ENCODE data around the gene CPLX1. TPM values are rescaled to one million over a fixed set of nuclear protein-coding genes. Genes with fewer than 3 reads are reported as not detected.
A peak's percentile ranks its signal among the peaks of the same experiment; 100 is the strongest.
"Not testable (repeated sequence)": the region's sequence is repeated elsewhere in the genome, so short reads cannot be mapped to it uniquely, and the experiment has no call there.

The CPLX1 gene
- total RNA-seq, 2 experiments from 2014 or later, result 2.5 to 3.0 TPM

- POLR2A ChIA-PET, result no interaction called here
- Mint-ChIP-seq H3K9me3 (peaks cover 5% of the 10 kb centered on the region), H3K4me3 (no peak overlapping the region), H3K27me3 (no peaks in the 10 kb centered on the region), H3K27ac (peak overlapping the region; percentile 16), H3K36me3 (ENCODE audit: low read depth) (peaks cover 62% of the 10 kb centered on the region), H3K4me1 (peaks cover 26% of the 10 kb centered on the region)
- DNase-seq, result no peak
- CTCF ChIA-PET, result no interaction called here
Observed at GRCh38 chr4:763191-763810, 62.6 kb downstream of the CPLX1 start.

GRCh38 chr4:762211-763190 lies 63.4 kb downstream of the CPLX1 start:
- H3K4me3 Mint-ChIP-seq, result no peak overlapping the region
- POLR2A ChIA-PET, result no interaction called here
- peaks cover 26% of the 10 kb centered on the region for H3K4me1 Mint-ChIP-seq
- DNase-seq, result no peak
- CTCF ChIA-PET, result no interaction called here
- H3K27me3 Mint-ChIP-seq, result no peaks in the 10 kb centered on the region
- H3K36me3 Mint-ChIP-seq (ENCODE audit: low read depth), result peaks cover 58% of the 10 kb centered on the region
- no peak overlapping the region for H3K27ac Mint-ChIP-seq
- H3K9me3 Mint-ChIP-seq, result peaks cover 5% of the 10 kb centered on the region

GRCh38 chr4:761739-762138 lies 64.2 kb downstream of the CPLX1 start:
- H3K27me3 Mint-ChIP-seq, result no peaks in the 10 kb centered on the region
- H3K9me3 Mint-ChIP-seq, result peaks cover 5% of the 10 kb centered on the region
- ChIA-PET CTCF (no interaction called here), POLR2A (no interaction called here)
- H3K27ac Mint-ChIP-seq, result peak overlapping the region; percentile 34
- peaks cover 26% of the 10 kb centered on the region for H3K4me1 Mint-ChIP-seq
- peaks cover 51% of the 10 kb centered on the region for H3K36me3 Mint-ChIP-seq (ENCODE audit: low read depth)
- no peak for DNase-seq
- no peak overlapping the region for H3K4me3 Mint-ChIP-seq

GRCh38 chr4:761086-761485 lies 64.8 kb downstream of the CPLX1 start:
- H3K36me3 Mint-ChIP-seq (ENCODE audit: low read depth), result peaks cover 46% of the 10 kb centered on the region
- no peak for DNase-seq
- no peak overlapping the region for H3K4me3 Mint-ChIP-seq
- peaks cover 24% of the 10 kb centered on the region for H3K4me1 Mint-ChIP-seq
- H3K27ac Mint-ChIP-seq, result no peak overlapping the region
- H3K27me3 Mint-ChIP-seq, result no peaks in the 10 kb centered on the region
- ChIA-PET POLR2A (no interaction called here), CTCF (no interaction called here)
- peaks cover 5% of the 10 kb centered on the region for H3K9me3 Mint-ChIP-seq

- Mint-ChIP-seq H3K27me3 (no peaks in the 10 kb centered on the region), H3K4me1 (peaks cover 24% of the 10 kb centered on the region), H3K4me3 (no peak overlapping the region), H3K27ac (no peak overlapping the region), H3K36me3 (ENCODE audit: low read depth) (peaks cover 43% of the 10 kb centered on the region), H3K9me3 (peaks cover 5% of the 10 kb centered on the region)
- ChIA-PET CTCF (no interaction called here), POLR2A (no interaction called here)
- DNase-seq, result no peak
Observed at GRCh38 chr4:760616-761015, 65.3 kb downstream of the CPLX1 start.

- H3K27me3 Mint-ChIP-seq, CTCF ChIA-PET, POLR2A ChIA-PET, H3K4me3 Mint-ChIP-seq, DNase-seq, H3K9me3 Mint-ChIP-seq, H3K27ac Mint-ChIP-seq: not testable (repeated sequence)
- H3K36me3 Mint-ChIP-seq (ENCODE audit: low read depth), result peaks cover 46% of the 10 kb centered on the region
- peaks cover 22% of the 10 kb centered on the region for H3K4me1 Mint-ChIP-seq
Observed at GRCh38 chr4:759810-760209, 66.1 kb downstream of the CPLX1 start.

GRCh38 chr4:757111-757510 lies 68.8 kb downstream of the CPLX1 start:
- no peak overlapping the region for H3K27ac Mint-ChIP-seq
- CTCF ChIA-PET, result interaction anchor here (2.4 kb wide), 1 partner anchor 15 kb away, joined by 6 read pairs; no protein-coding TSS in a partner anchor
- POLR2A ChIA-PET, result interaction anchor here (1.2 to 1.4 kb wide), 2 partner anchors 10 to 23 kb away, joined by 3 to 6 read pairs; no protein-coding TSS in a partner anchor
- no peaks in the 10 kb centered on the region for H3K27me3 Mint-ChIP-seq
- no peak for DNase-seq
- no peak overlapping the region for H3K4me3 Mint-ChIP-seq
- peaks cover 38% of the 10 kb centered on the region for H3K36me3 Mint-ChIP-seq (ENCODE audit: low read depth)
- peaks cover 4% of the 10 kb centered on the region for H3K4me1 Mint-ChIP-seq
- H3K9me3 Mint-ChIP-seq, result peaks cover 5% of the 10 kb centered on the region

- no peaks in the 10 kb centered on the region for H3K27me3 Mint-ChIP-seq
- peak overlapping the region; percentile 44 for H3K27ac Mint-ChIP-seq
- POLR2A ChIA-PET, result no interaction called here
- no peak for DNase-seq
- no peaks in the 10 kb centered on the region for H3K9me3 Mint-ChIP-seq
- CTCF ChIA-PET, result interaction anchor here (1.6 kb wide), 1 partner anchor 12 kb away, joined by 8 read pairs; no protein-coding TSS in a partner anchor
- no peak overlapping the region for H3K4me3 Mint-ChIP-seq
- H3K36me3 Mint-ChIP-seq (ENCODE audit: low read depth), result peaks cover 35% of the 10 kb centered on the region
- H3K4me1 Mint-ChIP-seq, result peaks cover 2% of the 10 kb centered on the region
Observed at GRCh38 chr4:754221-755120, 71.5 kb downstream of the CPLX1 start.

GRCh38 chr4:753186-753585 lies 72.7 kb downstream of the CPLX1 start:
- H3K4me1 Mint-ChIP-seq, H3K27me3 Mint-ChIP-seq, H3K27ac Mint-ChIP-seq, H3K9me3 Mint-ChIP-seq, H3K4me3 Mint-ChIP-seq, POLR2A ChIA-PET, DNase-seq: not testable (repeated sequence)
- CTCF ChIA-PET, result interaction anchor here (1.6 kb wide), 1 partner anchor 11 kb away, joined by 8 read pairs; no protein-coding TSS in a partner anchor
- peaks cover 43% of the 10 kb centered on the region for H3K36me3 Mint-ChIP-seq (ENCODE audit: low read depth)

GRCh38 chr4:752196-752861 lies 73.6 kb downstream of the CPLX1 start:
- peaks cover 2% of the 10 kb centered on the region for H3K9me3 Mint-ChIP-seq
- no peak for DNase-seq
- H3K4me3 Mint-ChIP-seq, result no peak overlapping the region
- POLR2A ChIA-PET, result no interaction called here
- no peak overlapping the region for H3K27ac Mint-ChIP-seq
- peaks cover 4% of the 10 kb centered on the region for H3K4me1 Mint-ChIP-seq
- H3K27me3 Mint-ChIP-seq, result no peaks in the 10 kb centered on the region
- H3K36me3 Mint-ChIP-seq (ENCODE audit: low read depth), result peaks cover 45% of the 10 kb centered on the region
- CTCF ChIA-PET, result interaction anchor here (1.6 kb wide), 1 partner anchor 10 kb away, joined by 8 read pairs; no protein-coding TSS in a partner anchor

GRCh38 chr4:751676-752075 lies 74.3 kb downstream of the CPLX1 start:
- POLR2A ChIA-PET, result no interaction called here
- CTCF ChIA-PET, result interaction anchor here (1.5 kb wide), 1 partner anchor 9 kb away, joined by 5 read pairs; no protein-coding TSS in a partner anchor
- DNase-seq, result no peak
- H3K9me3 Mint-ChIP-seq, result peaks cover 2% of the 10 kb centered on the region
- H3K4me3 Mint-ChIP-seq, result no peak overlapping the region
- H3K4me1 Mint-ChIP-seq, result peaks cover 4% of the 10 kb centered on the region
- no peaks in the 10 kb centered on the region for H3K27me3 Mint-ChIP-seq
- H3K36me3 Mint-ChIP-seq (ENCODE audit: low read depth), result peaks cover 45% of the 10 kb centered on the region
- H3K27ac Mint-ChIP-seq, result no peak overlapping the region
